Measurements from ENCODE around the gene RNU11.
A peak's percentile ranks its signal among the peaks of the same experiment; 100 is the strongest.
"Not testable (repeated sequence)": the region's sequence is repeated elsewhere in the genome, so short reads cannot be mapped to it uniquely, and the experiment has no call there.

Gene RNU11

DNA sequence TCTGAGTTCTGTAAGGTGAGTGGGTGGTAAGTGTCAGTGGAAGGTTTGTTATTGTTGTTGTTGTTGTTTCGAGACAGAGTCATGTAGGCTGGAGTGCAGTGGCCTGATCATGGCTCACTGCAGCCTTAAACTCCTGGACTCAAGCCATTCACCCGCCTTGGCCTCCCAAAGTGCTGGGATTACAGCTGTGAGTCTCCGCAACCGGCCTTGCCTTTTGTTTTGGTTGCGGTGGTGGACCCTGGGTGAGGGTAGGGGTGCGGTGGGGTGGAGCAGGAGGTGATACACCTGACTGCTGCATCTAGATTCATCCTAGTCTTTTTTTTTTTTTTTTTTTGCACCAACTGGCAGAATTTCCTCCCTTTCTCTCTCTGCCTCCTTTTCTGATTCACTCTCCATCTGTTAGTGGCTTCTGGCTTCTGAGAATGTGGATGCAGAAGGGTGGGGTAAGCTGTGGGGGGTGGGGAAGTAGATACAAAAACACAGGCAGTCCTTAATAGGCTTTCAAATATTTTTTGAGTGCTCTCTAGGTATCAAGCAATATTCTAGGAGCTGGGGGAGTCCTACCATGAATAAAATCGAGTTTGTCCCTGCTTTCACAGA, 15.6 kb downstream of the RNU11 start:
- no peak for DNase-seq (ENCODE audit: low read depth in 2 of 2)

DNA sequence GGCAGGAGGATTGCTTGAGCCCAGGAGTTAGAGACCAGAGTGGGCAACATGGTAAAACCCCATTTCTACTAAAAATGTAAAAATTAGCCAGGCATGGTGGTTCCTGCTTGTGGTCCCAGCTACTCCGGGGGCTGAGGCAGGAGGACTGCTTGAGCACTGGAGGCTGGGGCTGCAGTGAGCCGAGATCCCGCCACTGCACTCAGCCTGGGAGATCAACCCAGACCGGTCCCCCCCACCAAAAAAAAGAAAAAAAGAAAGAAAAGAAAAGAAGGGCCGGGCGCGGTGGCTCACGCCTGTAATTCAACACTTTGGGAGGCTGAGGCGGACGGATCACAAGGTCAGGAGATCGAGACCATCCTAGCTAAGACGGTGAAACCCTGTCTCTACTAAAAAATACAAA, 18.4 kb downstream of the RNU11 start:
- no peak for DNase-seq (ENCODE audit: low read depth in 2 of 2)

- peak; percentile 73 to 75 for DNase-seq (ENCODE audit: low read depth in 2 of 2)
These were observed 20.0 kb downstream of the RNU11 start, which contains the start of gene GMEB1 for GRCh38 chr1:28668191-28668955. Gene GMEB1 (plus strand): TSS chr1:28668784. CDS start chr1:28683613, 14,829 bp downstream.

DNA sequence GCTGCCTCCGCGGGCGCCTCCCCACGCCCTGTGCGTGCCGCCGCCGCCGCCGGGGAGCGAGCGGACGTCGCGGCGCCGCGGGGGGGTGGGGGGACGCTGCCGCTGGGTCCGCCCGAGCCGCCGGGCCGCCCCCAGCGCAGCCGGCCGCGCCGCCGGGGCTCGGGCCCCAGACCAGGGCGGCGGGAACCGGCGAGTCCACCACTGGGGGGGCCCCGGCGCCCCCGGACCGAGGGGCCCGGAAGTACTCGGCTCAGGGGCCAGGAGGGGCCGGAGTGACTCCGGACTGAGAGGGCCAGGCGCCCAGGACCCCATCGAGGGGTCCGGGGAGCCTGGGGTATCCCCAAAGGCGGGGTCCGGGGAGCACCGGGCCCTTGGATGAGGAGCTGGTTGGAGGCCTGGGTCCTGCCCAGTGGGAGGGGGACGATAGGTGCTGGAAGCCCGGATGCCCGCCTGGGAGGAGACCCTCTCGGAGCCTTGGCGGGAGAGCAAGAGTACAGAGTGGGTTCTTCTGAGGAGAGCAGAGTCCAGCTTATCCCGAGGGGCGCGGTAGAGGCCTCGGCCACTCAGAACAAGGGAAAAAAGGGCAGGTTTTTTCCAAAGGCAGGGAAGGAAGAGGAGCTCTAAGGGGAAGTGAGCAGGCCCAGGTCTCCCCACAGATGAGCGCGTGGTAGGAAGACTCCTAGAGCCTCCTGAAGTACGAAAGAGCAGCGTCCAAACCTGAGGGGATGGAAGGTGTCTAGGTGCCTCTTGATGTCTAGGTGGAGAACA, 20.7 kb downstream of the RNU11 start:
- peak; percentile 6 to 7 for DNase-seq (ENCODE audit: low read depth in 2 of 2)

GRCh38 chr1:28671254-28671780, 22.9 kb downstream of the RNU11 start:
- no peak for DNase-seq (ENCODE audit: low read depth in 2 of 2)

DNA sequence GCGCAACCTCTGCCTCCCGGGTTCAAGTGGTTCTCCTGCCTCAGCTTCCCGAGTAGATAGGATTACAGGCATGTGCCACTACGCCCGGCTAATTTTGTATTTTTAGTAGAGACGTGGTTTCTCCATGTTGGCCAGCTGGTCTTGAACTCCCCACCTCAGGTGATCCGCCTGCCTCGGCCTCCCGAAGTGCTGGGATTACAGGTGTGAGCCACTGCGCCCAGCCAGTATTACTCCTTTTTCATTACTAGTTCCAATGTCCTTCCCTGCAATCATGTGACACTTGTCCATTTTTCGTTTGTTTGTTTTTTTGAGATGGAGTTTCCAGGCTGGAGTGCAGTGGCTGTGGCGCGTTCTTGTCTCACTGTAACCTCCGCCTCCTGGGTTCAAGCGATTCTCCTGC, 24.6 kb downstream of the RNU11 start:
- DNase-seq (ENCODE audit: low read depth in 2 of 2) = not testable (repeated sequence)

GRCh38 chr1:28675924-28676257, 27.5 kb downstream of the RNU11 start:
- no peak for DNase-seq (ENCODE audit: low read depth in 2 of 2)

DNA sequence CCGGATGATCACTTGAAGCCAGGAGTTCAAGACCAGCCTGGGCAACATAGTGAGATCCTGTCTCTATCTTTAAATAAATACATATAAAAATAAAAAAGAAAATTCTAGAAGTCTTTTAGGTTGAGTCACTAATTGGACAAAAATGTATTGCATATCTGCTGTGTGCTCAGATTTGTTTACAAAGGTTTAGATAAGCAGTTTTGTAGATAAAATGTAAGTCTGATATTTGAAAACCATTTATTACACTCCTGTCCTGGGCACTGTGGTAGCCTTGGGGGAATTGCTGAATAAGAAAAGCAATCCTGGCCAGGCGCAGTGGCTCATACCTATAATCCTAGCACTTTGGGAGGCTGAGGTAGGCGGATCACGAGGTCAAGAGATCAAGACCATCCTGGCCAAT, 31.8 kb downstream of the RNU11 start:
- DNase-seq (ENCODE audit: low read depth in 2 of 2) = no peak

- no peak for DNase-seq (ENCODE audit: low read depth in 2 of 2)
These were observed 34.4 kb downstream of the RNU11 start for GRCh38 chr1:28682840-28683239.

DNA sequence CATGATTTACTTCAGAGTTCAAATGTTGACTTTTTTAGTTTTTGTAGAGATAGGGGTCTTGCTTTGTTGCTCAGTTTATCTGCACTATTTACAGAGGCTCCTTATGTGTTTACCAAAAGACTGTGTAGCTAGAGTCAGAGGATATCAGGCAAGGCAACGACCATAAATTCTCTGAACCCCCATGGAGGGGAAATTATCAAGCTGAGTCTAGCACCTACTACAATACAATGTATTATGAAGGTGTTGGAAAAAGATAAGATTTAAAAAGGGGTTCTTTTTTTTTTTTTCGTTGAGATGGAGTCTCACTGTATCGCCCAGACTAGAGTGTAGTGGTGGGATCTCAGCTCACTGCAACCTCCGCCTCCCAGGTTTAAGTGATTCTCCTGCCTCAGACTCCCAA, 36.5 kb downstream of the RNU11 start:
- no peak for DNase-seq (ENCODE audit: low read depth in 2 of 2)

- not testable (repeated sequence) for DNase-seq (ENCODE audit: low read depth in 2 of 2)
These were observed 43.2 kb downstream of the RNU11 start for GRCh38 chr1:28691627-28692026.
